Caco-2 (cell line): ENCODE results near the gene TSFM. TPM values are rescaled to one million over a fixed set of nuclear protein-coding genes. Genes with fewer than 3 reads are reported as not detected.

Source experiments
- BruUV-seq: library from RNA; stranded (reverse); fragments of 400-500 nt; replicated peaks from 2 replicates; lab custom pipeline; 2021; lab: Mats Ljungman, UMichigan
- CTCF ChIA-PET: fragments of 300-600 bp; sonication (Branson Sonifier 250); formaldehyde crosslinking; loops from one replicate; lab custom pipeline; 2022; ENCODE audit warnings: antibody characterized with exemption; lab: Charles Lee
- POLR2A ChIA-PET: fragments of 300-600 bp; sonication (Branson Sonifier 250); formaldehyde crosslinking; loops from one replicate; lab custom pipeline; 2022; ENCODE audit warnings: antibody characterized with exemption; lab: Charles Lee
- DNase-seq, 2 experiments: peaks; one replicate each; pipeline versions ENCODE4 v3.0.0 to v3.0.0-alpha.2; 2020 to 2022
- H3K27me3 ChIP-seq: replicated peaks from 2 replicates; pipeline ENCODE4 v1.6.0; 2011; ENCODE audit warnings: low read length; ENCODE audit not compliant: control insufficient read depth, insufficient read depth
- H3K36me3 ChIP-seq: 2 replicates; pipeline ENCODE4 v1.5.1; 2011; ENCODE audit warnings: low read length; ENCODE audit not compliant: control insufficient read depth, insufficient read depth
- H3K4me1 ChIP-seq: fragments of 250-450 bp; sonication (Bioruptor Pico); 2 replicates; pipeline ENCODE4 v1.5.1; 2020; ENCODE audit warnings: mild to moderate bottlenecking
- H3K4me3 ChIP-seq: 2 replicates; pipeline ENCODE4 v1.5.1; 2011; ENCODE audit warnings: low read depth, mild to moderate bottlenecking, control low read depth, low read length
- H3K9me3 ChIP-seq: fragments of 250-450 bp; sonication (Bioruptor Pico); 2 replicates; pipeline ENCODE4 v1.5.1; 2020; ENCODE audit warnings: mild to moderate bottlenecking, moderate library complexity
- H3K27ac Mint-ChIP-seq: one replicate; pipeline ENCODE4 v1.8.0; 2022; ENCODE audit warnings: mixed read lengths; ENCODE audit not compliant: unreplicated experiment
- H3K27me3 Mint-ChIP-seq: one replicate; pipeline ENCODE4 v1.8.0; 2022; ENCODE audit warnings: mixed read lengths; ENCODE audit not compliant: insufficient read depth, unreplicated experiment
- H3K36me3 Mint-ChIP-seq: one replicate; pipeline ENCODE4 v1.8.0; 2022; ENCODE audit warnings: mild to moderate bottlenecking, mixed read lengths; ENCODE audit not compliant: insufficient read depth, unreplicated experiment
- H3K4me1 Mint-ChIP-seq: one replicate; pipeline ENCODE4 v1.8.0; 2022; ENCODE audit warnings: low read depth, mixed read lengths; ENCODE audit not compliant: unreplicated experiment
- H3K4me3 Mint-ChIP-seq: one replicate; pipeline ENCODE4 v1.8.0; 2022; ENCODE audit warnings: mild to moderate bottlenecking, moderate library complexity, mixed read lengths; ENCODE audit not compliant: unreplicated experiment
- H3K9me3 Mint-ChIP-seq: one replicate; pipeline ENCODE4 v1.8.0; 2022; ENCODE audit warnings: mixed read lengths; ENCODE audit not compliant: unreplicated experiment
- CTCF ChIP-seq, 2 experiments: fragments of 200-600 bp in 1 of 2; IDR thresholded peaks; 1 replicate in 1 of 2; 2 replicates in 1 of 2; pipeline versions ENCODE4 v1.5.1 to v1.8.0; 2011 to 2022; ENCODE audit warnings: antibody characterized with exemption in 1 of 2, control low read depth in 1 of 2, inconsistent platforms in 1 of 2, low read depth in 1 of 2, low read length in 1 of 2, mild to moderate bottlenecking in 1 of 2, moderate library complexity in 1 of 2; ENCODE audit not compliant: insufficient read depth in 1 of 2, severe bottlenecking in 1 of 2, unreplicated experiment in 1 of 2
- intact Hi-C: fragments of 100-400 bp; cut with micrococcal nuclease; formaldehyde crosslinking; loops from one replicate; pipeline ENCODE4 v1.10.0; 2022; ENCODE audit not compliant: unreplicated experiment
- total RNA-seq: library from RNA; stranded (reverse); gene quantifications from 2 replicates; pipeline ENCODE4 v1.2.3, GENCODE V29; 2022

The TSFM gene
- total RNA-seq, 1 experiment from 2014 or later: 57.5 TPM

DNA sequence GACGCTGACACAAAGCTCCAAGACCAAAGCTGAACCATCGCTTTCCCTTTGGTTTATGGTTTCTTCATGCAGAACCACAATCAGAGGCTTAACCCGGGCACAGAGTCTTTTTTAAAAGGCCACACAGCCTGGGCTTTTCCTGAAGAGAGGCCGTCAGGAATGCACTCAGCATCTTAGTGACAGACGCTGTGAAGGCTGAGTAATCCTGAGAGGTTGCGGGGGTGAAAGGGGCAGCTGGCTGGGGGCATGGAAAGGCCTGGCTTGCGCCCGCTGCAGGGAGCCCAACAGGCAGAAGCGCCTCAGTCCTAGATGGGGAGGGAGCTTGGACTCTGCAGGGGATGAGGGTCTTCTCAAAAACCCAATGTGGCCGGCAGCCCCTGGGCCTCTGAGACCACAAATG, 50.4 kb downstream of the TSFM start:
- no peaks in the 10 kb centered on the region for H3K27me3 ChIP-seq
- DNase-seq: no peak
- no peaks in the 10 kb centered on the region for H3K9me3 Mint-ChIP-seq
- CTCF ChIA-PET: interaction anchor here (0.7 to 1.1 kb wide), 2 partner anchors 72 to 581 kb away, joined by 4 read pairs; no protein-coding TSS in a partner anchor
- no peak for TF ChIP-seq CTCF (IDR thresholded peaks at IDR 0.05; ENCODE audit: insufficient read depth in 1 of 2, low read depth in 1 of 2, low read length in 1 of 2, severe bottlenecking in 1 of 2, unreplicated experiment in 1 of 2)
- BruUV-seq: no TSS peak
- no peak overlapping the region for H3K4me3 ChIP-seq
- no peaks in the 10 kb centered on the region for H3K4me1 ChIP-seq
- H3K36me3 ChIP-seq: peaks cover 1% of the 10 kb centered on the region; the same call in 1 of the 2 replicates
- H3K9me3 ChIP-seq: no peaks in the 10 kb centered on the region
- no peaks in the 10 kb centered on the region for H3K27me3 Mint-ChIP-seq
- H3K4me1 Mint-ChIP-seq: peaks cover 15% of the 10 kb centered on the region
- POLR2A ChIA-PET: no interaction called here
- intact Hi-C loops: no loop called here
- no peak overlapping the region for H3K27ac Mint-ChIP-seq
- H3K36me3 Mint-ChIP-seq: peaks cover 32% of the 10 kb centered on the region
- H3K4me3 Mint-ChIP-seq: no peak overlapping the region

DNA sequence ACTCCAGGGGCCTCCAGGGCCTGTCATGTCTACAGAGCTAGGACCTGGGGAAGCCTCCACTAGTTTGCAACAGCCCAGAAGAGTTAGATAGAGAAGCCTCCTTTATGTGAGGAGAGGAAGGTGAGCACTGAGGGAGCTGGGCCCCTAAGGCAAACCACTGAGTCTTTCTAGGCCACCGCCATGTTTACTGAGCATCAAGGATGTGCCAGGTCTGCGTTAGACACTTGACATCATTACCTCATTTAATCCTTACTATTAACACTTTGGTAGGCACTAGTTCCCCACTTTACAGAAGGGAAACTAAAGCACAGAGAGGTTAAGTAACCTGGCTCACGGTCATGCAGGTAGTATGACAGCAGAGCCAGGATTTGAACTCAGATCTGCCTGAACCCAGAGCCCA, 51.1 kb downstream of the TSFM start:
- Mint-ChIP-seq H3K4me3 (no peak overlapping the region), H3K27me3 (no peaks in the 10 kb centered on the region), H3K27ac (no peak overlapping the region), H3K4me1 (peaks cover 17% of the 10 kb centered on the region), H3K36me3 (peaks cover 26% of the 10 kb centered on the region), H3K9me3 (no peaks in the 10 kb centered on the region)
- H3K9me3 ChIP-seq: no peaks in the 10 kb centered on the region
- ChIA-PET POLR2A (no interaction called here), CTCF (no interaction called here)
- H3K4me1 ChIP-seq: peaks cover under 1% of the 10 kb centered on the region; the same call in 1 of the 2 replicates
- peaks cover 1% of the 10 kb centered on the region; the same call in 1 of the 2 replicates for H3K36me3 ChIP-seq
- no peak for DNase-seq
- intact Hi-C loops: no loop called here
- H3K27me3 ChIP-seq: no peaks in the 10 kb centered on the region
- no TSS peak for BruUV-seq
- TF ChIP-seq CTCF (IDR thresholded peaks at IDR 0.05; ENCODE audit: insufficient read depth in 1 of 2, low read depth in 1 of 2, low read length in 1 of 2, severe bottlenecking in 1 of 2, unreplicated experiment in 1 of 2): no peak
- no peak overlapping the region for H3K4me3 ChIP-seq

DNA sequence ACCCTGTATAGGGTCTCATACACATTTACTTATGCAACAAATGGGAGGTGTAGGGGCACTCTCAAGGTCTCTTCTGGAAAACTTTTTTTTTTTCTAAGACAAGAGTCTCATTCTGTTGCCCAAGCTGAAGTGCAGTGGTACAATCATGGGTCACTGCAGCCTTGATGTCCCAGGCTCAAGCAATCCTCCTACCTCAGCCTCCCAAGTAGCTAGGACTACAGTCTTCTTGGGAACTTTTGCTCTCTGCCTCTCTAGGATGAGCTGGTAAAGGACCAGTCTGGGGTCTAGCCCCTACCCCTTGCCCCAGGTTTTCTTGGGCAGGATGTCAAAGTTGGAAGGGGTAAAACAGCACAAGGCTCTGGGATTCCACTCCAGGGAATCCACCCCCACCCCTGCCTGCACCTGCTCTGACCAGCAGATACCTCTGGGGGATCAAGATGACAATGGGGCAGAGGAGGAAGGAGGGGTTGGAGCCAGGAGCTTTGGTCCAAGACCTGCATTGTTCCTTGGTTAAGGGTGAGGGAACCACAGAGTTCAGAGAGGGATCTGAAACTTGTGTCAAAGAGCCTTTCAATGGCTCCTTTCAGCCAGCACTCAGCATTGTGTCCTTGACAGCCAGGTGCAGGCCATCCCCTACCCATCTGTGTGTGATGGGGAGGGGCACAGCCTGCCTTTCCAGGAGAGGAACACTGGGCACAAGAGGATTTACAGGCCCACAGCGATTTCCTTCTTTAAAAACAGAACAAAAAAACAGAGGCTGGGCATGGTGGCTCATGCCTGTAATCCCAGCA, 51.7 kb downstream of the TSFM start:
- Histone ChIP-seq H3K36me3 (no peaks in the 10 kb centered on the region; the same call in none of the 2 replicates), H3K4me3 (no peak overlapping the region), H3K9me3 (no peaks in the 10 kb centered on the region), H3K4me1 (peaks cover 7% of the 10 kb centered on the region; the same call in 1 of the 2 replicates), H3K27me3 (no peaks in the 10 kb centered on the region)
- BruUV-seq: no TSS peak
- POLR2A ChIA-PET: no interaction called here
- CTCF ChIA-PET: no interaction called here
- no peak overlapping the region for H3K27ac Mint-ChIP-seq
- H3K27me3 Mint-ChIP-seq: no peaks in the 10 kb centered on the region
- peaks cover 22% of the 10 kb centered on the region for H3K36me3 Mint-ChIP-seq
- intact Hi-C loops: no loop called here
- no peak overlapping the region for H3K4me3 Mint-ChIP-seq
- no peaks in the 10 kb centered on the region for H3K9me3 Mint-ChIP-seq
- no peak for DNase-seq
- no peak for TF ChIP-seq CTCF (IDR thresholded peaks at IDR 0.05; ENCODE audit: insufficient read depth in 1 of 2, low read depth in 1 of 2, low read length in 1 of 2, severe bottlenecking in 1 of 2, unreplicated experiment in 1 of 2)
- peaks cover 17% of the 10 kb centered on the region for H3K4me1 Mint-ChIP-seq
